NB4 (cell line): ENCODE results near the gene MYO7A.

Experiments
- CTCF ChIP-seq: IDR thresholded peaks from one replicate; pipeline ENCODE4 v1.5.1; 2012; ENCODE audit warnings: low read depth, low read length
- MAX ChIP-seq: IDR thresholded peaks from 2 replicates; pipeline ENCODE4 v1.6.1; 2011; ENCODE audit warnings: low read depth, low read length
- MYC ChIP-seq: IDR thresholded peaks from 2 replicates; pipeline ENCODE4 v1.6.1; 2011; ENCODE audit warnings: low read depth, low read length
- POLR2A ChIP-seq: IDR thresholded peaks from 2 replicates; pipeline ENCODE4 v1.6.1; 2011; ENCODE audit warnings: mild to moderate bottlenecking; ENCODE audit not compliant: insufficient read length; ENCODE audit errors: extremely low read depth

GRCh38 chr11:77232242-77232641 is 104.2 kb downstream of the MYO7A start:
- TF ChIP-seq POLR2A (no peak), CTCF (no peak), MYC (no peak), MAX (no peak)
